Measurements from ENCODE around the gene LDLRAD2. TPM values are rescaled to one million over a fixed set of nuclear protein-coding genes. Genes with fewer than 3 reads are reported as not detected.

The LDLRAD2 gene
- total RNA-seq, 1 experiment from 2014 or later = not detected

- Histone ChIP-seq H3K79me2 (ENCODE audit: insufficient read depth, low read length) (no peaks in the 10 kb centered on the region), H3K9me2 (ENCODE audit: insufficient read depth) (no peaks in the 10 kb centered on the region), H3K9me3 (ENCODE audit: control insufficient read depth in 1 of 2, insufficient read depth in 1 of 2, low read depth in 1 of 2, low read length in 2 of 2) (peaks cover 0 to 5% of the 10 kb centered on the region in 2 experiments; a peak in 1 of 4 replicates), H3K4me2 (ENCODE audit: low read length) (no peak overlapping the region), H3K4me3 (replicated peaks in 1 of 2; ENCODE audit: low read depth in 1 of 2, low read length in 2 of 2) (no peak overlapping the region), H3K27me3 (ENCODE audit: insufficient read depth, low read length) (no peaks in the 10 kb centered on the region), H3K27ac (ENCODE audit: low read depth, low read length) (no peak overlapping the region), H3K4me1 (ENCODE audit: control insufficient read depth in 1 of 2, insufficient read depth in 2 of 2, low read length in 2 of 2) (no peaks in the 10 kb centered on the region), H4K20me1 (ENCODE audit: insufficient read depth) (no peaks in the 10 kb centered on the region), H3K9ac (ENCODE audit: low read length) (no peak overlapping the region), H2AFZ (ENCODE audit: low read depth, low read length, poor library complexity, severe bottlenecking) (no peak overlapping the region), H3K36me3 (ENCODE audit: control insufficient read depth in 1 of 2, insufficient read depth in 2 of 2, low read length in 2 of 2) (peaks cover 0 to 8% of the 10 kb centered on the region in 2 experiments; a peak in 3 of 4 replicates)
- CTCF ChIA-PET = no interaction called here
- RAD21 ChIA-PET (ENCODE audit: low non-redundant PET in 1 of 2, low total read pairs in 2 of 2, uncharacterized antibody in 2 of 2, unreplicated experiment in 2 of 2) = no interaction called here
- no peak for TF ChIP-seq ZFX (IDR thresholded peaks at IDR 0.05)
- TF ChIP-seq ZNF274 (IDR thresholded peaks at IDR 0.05; ENCODE audit: low read depth, low read length) = no peak
- no peak for TF ChIP-seq POLR2A (IDR thresholded peaks at IDR 0.05; ENCODE audit: borderline replicate concordance, extremely low read depth, insufficient read depth, insufficient read length)
- no peak for TF ChIP-seq ZBTB33 (IDR thresholded peaks at IDR 0.05; ENCODE audit: extremely low read depth, insufficient replicate concordance, low read length)
- TF ChIP-seq EZH2 (IDR thresholded peaks at IDR 0.05) = no peak
- TF ChIP-seq EZH2phosphoT487 (IDR thresholded peaks at IDR 0.05; ENCODE audit: borderline replicate concordance) = no peak
- TF ChIP-seq POLR2AphosphoS5 (IDR thresholded peaks at IDR 0.05; ENCODE audit: low read depth, low read length) = no peak
- TF ChIP-seq YY1 (IDR thresholded peaks at IDR 0.05; ENCODE audit: extremely low read depth, insufficient replicate concordance, low read depth, low read length) = no peak
- no peak for TF ChIP-seq FOSL1 (IDR thresholded peaks at IDR 0.05; ENCODE audit: low read depth)
- TF ChIP-seq TCF7L2 (IDR thresholded peaks at IDR 0.05; ENCODE audit: borderline replicate concordance, extremely low read depth, insufficient read depth, insufficient read length) = no peak
- no peak for TF ChIP-seq SIN3A (IDR thresholded peaks at IDR 0.05; ENCODE audit: low read depth)
- no peak for TF ChIP-seq ELF1 (IDR thresholded peaks at IDR 0.05; ENCODE audit: borderline replicate concordance, low read depth)
- no peak for TF ChIP-seq CBX3 (IDR thresholded peaks at IDR 0.05; ENCODE audit: low read depth)
- TF ChIP-seq EGR1 (IDR thresholded peaks at IDR 0.05; ENCODE audit: low read depth) = no peak
- TF ChIP-seq CTCF (IDR thresholded peaks at IDR 0.05 in 2 of 3, conservative IDR thresholded peaks at IDR 0.05 in 1 of 3; ENCODE audit: borderline replicate concordance in 1 of 3, insufficient read depth in 1 of 3, low read depth in 2 of 3, low read length in 2 of 3) = no peak
- no peak for TF ChIP-seq JUND (IDR thresholded peaks at IDR 0.05)
- TF ChIP-seq RAD21 (IDR thresholded peaks at IDR 0.05; ENCODE audit: low read depth) = no peak
- no peak for TF ChIP-seq REST (IDR thresholded peaks at IDR 0.05; ENCODE audit: low read depth)
- TF ChIP-seq CEBPB (IDR thresholded peaks at IDR 0.05; ENCODE audit: low read depth) = no peak
- no peak for TF ChIP-seq MAX (IDR thresholded peaks at IDR 0.05)
- BruUV-seq (replicated peaks) = no TSS peak
- ATAC-seq (no peak), DNase-seq (ENCODE audit: low read depth, low spot score) (no peak)
- intact Hi-C loops (cut with micrococcal nuclease) = no loop called here
- POLR2A ChIA-PET = no interaction called here
These were observed 18.9 kb downstream of the LDLRAD2 start for GRCh38 chr1:21830792-21831453.

All from HCT116 (cell line).